Measurements from ENCODE around the gene PRF1.

PRF1 gene

GRCh38 chr10:70559861-70560260 lies 42.7 kb downstream of the PRF1 start:
- TF ChIP-seq, protein P1, sequence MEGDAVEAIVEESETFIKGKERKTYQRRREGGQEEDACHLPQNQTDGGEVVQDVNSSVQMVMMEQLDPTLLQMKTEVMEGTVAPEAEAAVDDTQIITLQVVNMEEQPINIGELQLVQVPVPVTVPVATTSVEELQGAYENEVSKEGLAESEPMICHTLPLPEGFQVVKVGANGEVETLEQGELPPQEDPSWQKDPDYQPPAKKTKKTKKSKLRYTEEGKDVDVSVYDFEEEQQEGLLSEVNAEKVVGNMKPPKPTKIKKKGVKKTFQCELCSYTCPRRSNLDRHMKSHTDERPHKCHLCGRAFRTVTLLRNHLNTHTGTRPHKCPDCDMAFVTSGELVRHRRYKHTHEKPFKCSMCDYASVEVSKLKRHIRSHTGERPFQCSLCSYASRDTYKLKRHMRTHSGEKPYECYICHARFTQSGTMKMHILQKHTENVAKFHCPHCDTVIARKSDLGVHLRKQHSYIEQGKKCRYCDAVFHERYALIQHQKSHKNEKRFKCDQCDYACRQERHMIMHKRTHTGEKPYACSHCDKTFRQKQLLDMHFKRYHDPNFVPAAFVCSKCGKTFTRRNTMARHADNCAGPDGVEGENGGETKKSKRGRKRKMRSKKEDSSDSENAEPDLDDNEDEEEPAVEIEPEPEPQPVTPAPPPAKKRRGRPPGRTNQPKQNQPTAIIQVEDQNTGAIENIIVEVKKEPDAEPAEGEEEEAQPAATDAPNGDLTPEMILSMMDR (conservative IDR thresholded peaks at IDR 0.05; ENCODE audit: low read depth, low read length) = no peak
- H3K4me3 ChIP-seq (ENCODE audit: low read length) = no peak overlapping the region
- DNase-seq (ENCODE audit: low read depth) = no peak

DNA sequence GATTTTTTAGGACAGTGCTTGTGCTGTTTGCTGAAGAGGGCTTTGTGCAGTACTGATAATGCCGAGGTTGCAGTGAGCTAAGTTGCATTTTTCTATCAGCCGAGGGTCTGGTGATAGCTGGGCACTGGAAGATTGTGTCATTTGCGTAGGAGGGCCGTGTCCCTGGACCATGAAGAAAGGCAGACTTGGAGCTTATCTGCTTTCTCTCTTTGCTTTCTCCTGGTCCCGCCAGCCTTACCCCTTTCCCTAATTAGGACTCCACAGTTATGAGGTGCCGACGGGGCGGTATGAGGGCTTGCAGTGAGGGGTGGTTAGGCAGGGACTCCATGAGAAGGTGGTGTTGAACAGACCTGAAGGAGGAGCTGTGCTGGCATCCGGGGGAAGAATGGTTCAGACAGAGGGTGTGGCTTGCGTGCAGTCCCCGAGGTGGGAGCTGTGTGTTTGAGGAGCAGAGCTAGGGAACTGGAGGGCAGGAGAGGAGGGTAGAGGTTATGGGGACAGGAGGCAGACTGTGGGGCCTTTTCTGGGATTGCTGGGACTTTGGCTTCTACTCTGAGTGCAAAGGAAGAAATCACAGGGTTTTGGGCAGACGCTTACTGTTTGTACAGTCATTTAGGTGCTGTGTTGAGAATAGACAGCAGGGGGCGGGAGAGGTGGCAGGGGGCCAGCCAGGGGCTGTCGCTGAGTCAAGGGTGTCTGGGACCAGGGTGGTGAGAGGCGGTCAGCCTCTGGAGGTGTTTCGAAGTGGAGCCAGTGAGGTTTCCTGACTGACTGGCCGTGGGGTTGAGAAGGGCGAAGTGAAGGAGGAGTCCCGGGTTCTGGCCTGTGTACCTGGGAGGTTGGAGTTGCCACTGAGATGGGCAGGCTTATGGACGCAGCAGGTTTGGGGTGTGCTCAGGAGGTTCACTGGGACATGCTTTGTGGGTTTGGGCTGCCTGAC lies 43.4 kb downstream of the PRF1 start:
- no peak for DNase-seq (ENCODE audit: low read depth)
- H3K4me3 ChIP-seq (ENCODE audit: low read length) = peak overlapping the region; percentile 39
- TF ChIP-seq, protein P1 (conservative IDR thresholded peaks at IDR 0.05; ENCODE audit: low read depth, low read length) = peak; percentile 58

- TF ChIP-seq, protein P1 (conservative IDR thresholded peaks at IDR 0.05; ENCODE audit: low read depth, low read length) = no peak
- no peak overlapping the region for H3K4me3 ChIP-seq (ENCODE audit: low read length)
- no peak for DNase-seq (ENCODE audit: low read depth)
Measured at GRCh38 chr10:70558295-70558694, 44.2 kb downstream of the PRF1 start.

GRCh38 chr10:70557876-70558275 lies 44.7 kb downstream of the PRF1 start:
- no peak overlapping the region for H3K4me3 ChIP-seq (ENCODE audit: low read length)
- TF ChIP-seq, protein P1 (conservative IDR thresholded peaks at IDR 0.05; ENCODE audit: low read depth, low read length) = no peak
- DNase-seq (ENCODE audit: low read depth) = no peak

- TF ChIP-seq, protein P1 (conservative IDR thresholded peaks at IDR 0.05; ENCODE audit: low read depth, low read length) = no peak
- H3K4me3 ChIP-seq (ENCODE audit: low read length) = no peak overlapping the region
- no peak for DNase-seq (ENCODE audit: low read depth)
Measured at GRCh38 chr10:70557086-70557845, 45.3 kb downstream of the PRF1 start.

GRCh38 chr10:70555371-70555770 lies 47.2 kb downstream of the PRF1 start:
- DNase-seq (ENCODE audit: low read depth) = no peak
- TF ChIP-seq, protein P1 (conservative IDR thresholded peaks at IDR 0.05; ENCODE audit: low read depth, low read length) = no peak
- no peak overlapping the region for H3K4me3 ChIP-seq (ENCODE audit: low read length)
